Hematopoietic multipotent progenitor cell treated with erythropoietin and hydrocortisone succinate and interleukin-3 and kit ligand, for 15 days (in vitro differentiated cells): ENCODE data around the gene ZNF541.

Experiments
- DNase-seq: peaks from one replicate; pipeline ENCODE4 v3.0.0-alpha.2; 2015; ENCODE audit warnings: low spot score

Gene ZNF541

DNA sequence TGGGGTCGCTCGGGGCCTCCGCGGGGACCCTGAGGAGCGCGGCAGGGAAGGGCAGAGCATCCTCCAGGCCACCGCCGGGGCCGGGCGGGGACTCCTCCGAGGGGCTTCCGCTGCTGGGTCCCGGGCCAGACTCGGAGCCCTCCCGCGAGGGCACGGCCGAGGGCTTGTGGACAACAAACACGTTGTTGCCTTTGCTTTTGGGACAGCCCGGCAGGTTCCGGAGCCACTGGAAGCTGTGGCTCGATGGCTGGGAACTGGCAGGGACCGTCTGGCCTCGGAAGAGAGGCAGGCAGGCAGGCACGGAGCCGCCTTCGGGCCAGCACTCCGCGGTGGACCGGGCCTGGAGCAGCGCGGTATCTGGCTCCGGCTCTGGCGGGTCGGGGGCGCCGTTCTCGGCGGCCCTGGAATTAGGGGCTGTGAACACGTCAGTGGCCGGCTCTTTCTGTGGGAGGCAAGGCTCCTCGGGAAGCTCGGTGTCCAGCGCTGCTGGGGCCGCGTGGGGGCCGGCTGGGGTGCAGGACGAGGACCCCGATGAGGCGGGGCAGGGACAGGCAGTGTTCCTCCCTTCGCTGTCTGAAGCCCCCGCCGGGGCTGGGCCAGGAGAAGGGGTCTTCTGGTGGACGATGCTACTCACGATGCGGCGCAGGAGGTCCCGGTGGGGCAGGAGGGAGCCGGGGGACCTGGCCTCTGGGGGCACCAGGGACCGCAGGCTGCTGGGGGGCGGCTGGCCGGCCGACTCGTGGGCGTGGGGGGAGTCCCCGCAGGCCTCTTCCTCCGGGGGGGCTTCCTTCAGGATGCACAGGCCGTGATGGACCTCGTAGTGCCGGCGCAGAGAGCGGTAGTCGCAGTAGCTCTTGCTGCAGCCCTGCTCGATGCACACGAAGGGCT, 27.6 kb downstream of the ZNF541 start:
- DNase-seq, result no peak

GRCh38 chr19:47544476-47544875, 28.5 kb downstream of the ZNF541 start:
- DNase-seq, result no peak

GRCh38 chr19:47544075-47544474, 28.9 kb downstream of the ZNF541 start:
- no peak for DNase-seq

DNA sequence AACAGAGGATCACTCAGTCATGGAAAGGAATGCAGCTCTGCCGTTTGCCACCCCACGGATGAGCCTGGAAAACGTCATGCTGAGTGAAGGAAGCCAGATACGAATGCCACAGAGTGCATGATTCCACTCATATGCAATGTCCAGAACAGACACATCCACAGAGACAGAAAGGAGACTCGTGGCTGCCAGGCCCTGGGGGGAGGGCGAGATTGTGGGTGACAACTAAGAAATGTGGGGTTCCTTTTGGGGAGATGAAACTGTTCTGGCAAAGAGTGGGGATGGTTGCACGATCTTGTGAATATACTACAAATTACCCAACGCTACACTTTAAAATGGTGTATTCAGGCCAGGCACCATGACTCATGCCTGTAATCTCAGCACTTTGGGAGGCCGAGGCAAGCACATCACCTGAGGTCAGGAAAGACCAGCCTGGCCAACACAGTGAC, 30.9 kb downstream of the ZNF541 start:
- DNase-seq, result no peak

- DNase-seq, result no peak
Measured at GRCh38 chr19:47541518-47541917, 31.4 kb downstream of the ZNF541 start.

DNA sequence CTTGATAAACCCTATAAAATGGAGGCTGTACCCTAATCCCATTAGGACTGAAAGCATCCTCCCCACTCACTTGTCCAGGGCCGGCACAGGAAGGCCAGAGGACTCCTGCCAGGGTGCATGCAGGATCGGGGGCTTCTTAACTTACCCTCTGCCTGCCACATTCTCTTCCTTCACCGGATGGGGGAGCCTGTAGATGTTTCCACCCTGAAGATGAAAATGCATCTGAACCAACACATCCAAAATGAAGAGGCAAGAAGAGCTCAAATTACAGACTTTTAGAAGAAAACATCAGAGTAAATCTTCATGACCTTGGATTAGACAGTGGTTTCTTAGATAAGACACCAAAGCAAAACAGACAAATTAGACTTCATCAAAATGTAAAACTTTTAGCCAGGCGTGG, 32.2 kb downstream of the ZNF541 start:
- no peak for DNase-seq

DNA sequence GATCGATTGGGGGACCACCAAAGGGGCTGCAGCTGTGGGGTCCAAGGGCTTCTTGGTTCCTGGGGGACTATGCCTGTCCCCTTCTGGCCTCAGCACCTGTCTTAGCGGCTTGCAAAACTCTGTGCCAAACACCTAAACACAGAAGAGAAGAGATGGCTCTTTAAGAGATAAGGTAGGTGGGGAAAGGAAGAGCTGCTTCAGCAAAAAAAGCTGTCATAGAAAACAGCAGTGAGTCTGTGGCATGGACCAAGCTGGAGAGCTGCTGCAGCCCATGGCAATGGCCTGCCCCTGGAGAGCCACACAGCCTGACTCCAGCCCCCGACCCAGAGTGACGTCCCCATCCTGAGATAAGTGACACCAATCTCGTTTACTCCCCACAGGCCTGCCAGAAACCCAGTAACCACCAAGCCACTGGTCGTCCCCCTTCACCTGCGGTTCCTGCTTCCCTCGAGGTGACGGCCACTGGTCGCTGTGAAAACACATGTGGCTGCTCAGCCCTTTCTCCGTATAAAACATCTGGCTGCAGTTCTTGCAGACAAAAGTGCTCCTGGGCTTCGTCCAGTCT, 33.1 kb downstream of the ZNF541 start:
- DNase-seq, result no peak

- DNase-seq, result no peak
Measured at GRCh38 chr19:47538812-47539211, 34.1 kb downstream of the ZNF541 start.

DNA sequence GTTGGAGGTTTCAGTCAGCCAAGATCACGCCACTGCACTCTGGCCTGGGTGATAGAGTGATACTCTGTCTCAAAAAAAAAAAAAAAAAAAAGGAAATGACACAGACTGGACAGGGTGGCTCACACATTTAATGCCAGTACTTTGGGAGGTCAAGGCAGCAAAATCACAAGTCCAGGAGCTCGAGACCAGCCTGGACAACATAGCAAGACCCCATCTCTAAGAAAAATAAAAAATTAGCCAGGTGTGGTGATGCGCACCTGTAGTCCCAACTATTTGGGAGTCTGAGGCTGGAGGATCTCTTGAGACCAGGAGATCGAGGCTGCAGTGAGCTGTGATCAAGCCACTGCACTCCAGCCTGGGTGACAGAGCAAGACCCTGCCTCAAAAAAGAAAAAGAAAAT, 35.5 kb downstream of the ZNF541 start:
- DNase-seq, result no peak

GRCh38 chr19:47534628-47535027, 38.3 kb downstream of the ZNF541 start:
- no peak for DNase-seq

GRCh38 chr19:47531640-47532387, 41.1 kb downstream of the ZNF541 start:
- DNase-seq, result no peak

- DNase-seq, result no peak
Measured at GRCh38 chr19:47529018-47529742, 43.8 kb downstream of the ZNF541 start.

DNA sequence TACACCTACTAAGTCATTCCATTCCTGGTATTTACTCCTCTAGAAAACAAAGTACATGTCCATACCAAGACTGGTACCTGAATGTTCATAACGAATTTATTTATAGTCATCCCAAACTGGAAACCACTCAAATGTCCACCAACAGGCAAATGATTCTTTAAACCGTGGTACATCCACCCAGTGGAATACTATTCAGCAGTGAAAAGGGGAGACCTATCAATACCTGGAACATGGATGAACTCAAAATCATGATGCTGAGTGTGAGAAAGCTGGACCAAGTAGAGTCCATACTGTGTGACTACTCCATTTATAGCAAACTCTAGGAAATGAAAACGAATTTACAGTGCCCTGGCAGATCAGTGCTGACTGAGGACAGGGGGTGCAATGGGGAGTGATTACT, 46.1 kb downstream of the ZNF541 start:
- no peak for DNase-seq

- no peak for DNase-seq
Measured at GRCh38 chr19:47523473-47523872, 49.5 kb downstream of the ZNF541 start.
